GM18951 (cell line): ENCODE data around the gene SYT2.
"Not testable (repeated sequence)": the region's sequence is repeated elsewhere in the genome, so short reads cannot be mapped to it uniquely, and the experiment has no call there.

ENCODE experiments used
- POLR2A ChIP-seq: IDR thresholded peaks from 4 replicates; pipeline ENCODE4 v1.6.1; 2011; ENCODE audit warnings: mild to moderate bottlenecking; ENCODE audit not compliant: insufficient read length, insufficient read depth; ENCODE audit errors: extremely low read depth
- in situ Hi-C: fragments of 300-500 bp; cut with MboI; formaldehyde crosslinking; loops from one replicate; pipeline ENCODE4 v1.12.0; 2022; ENCODE audit warnings: low sequenced_read_pairs, mixed read lengths, inconsistent platforms; ENCODE audit not compliant: unreplicated experiment

Gene SYT2

DNA sequence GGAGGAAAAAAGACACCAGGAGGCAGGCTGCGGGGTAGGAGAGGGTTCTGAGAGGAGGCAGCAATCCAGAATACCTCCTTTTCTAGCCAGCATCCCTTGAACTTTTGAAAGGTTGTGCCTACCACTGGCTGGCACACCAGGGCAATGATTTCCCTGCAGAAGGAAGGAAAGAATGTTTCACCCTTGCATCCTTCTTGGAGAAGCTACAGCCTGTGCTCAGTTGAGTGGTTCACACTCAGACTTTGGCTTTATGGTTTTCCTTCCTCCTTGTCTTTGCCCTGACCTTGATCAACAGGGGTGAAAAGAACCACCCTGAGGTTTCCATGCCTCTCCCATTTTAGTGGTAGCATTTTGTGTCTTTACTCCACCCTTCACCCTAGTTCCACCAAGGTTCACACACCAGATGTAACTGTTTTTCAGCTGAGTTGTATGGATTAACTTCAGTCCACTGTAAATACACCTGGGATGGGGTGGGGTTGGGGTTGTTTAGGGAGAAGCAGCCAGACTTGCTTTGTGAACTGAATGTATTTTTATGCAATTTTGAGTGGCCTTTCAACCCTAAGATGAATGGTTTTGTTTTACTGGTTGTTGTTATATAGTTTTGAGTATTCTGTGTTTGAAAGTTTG, 122.3 kb downstream of the SYT2 start:
- in situ Hi-C loops: no loop called here
- TF ChIP-seq POLR2A: no peak

DNA sequence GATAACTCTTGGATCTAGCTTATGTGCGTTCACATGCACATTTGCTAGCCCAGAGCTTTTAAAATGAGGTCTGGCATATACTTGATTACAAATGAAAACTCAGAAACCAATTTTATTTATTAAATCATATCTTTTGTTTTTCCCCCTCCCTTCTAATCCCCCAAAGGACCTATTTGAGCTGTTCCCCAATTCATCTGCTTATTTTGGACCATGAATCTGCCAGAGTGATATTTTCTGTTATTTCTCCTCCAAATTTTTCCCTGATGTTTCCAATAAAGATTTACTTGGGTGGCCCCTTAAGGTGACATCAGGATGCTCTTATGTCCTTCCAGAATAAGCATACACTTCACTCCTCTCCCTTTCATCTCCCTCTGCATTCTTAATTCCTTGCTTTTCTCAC, 123.4 kb downstream of the SYT2 start:
- in situ Hi-C loops: no loop called here

DNA sequence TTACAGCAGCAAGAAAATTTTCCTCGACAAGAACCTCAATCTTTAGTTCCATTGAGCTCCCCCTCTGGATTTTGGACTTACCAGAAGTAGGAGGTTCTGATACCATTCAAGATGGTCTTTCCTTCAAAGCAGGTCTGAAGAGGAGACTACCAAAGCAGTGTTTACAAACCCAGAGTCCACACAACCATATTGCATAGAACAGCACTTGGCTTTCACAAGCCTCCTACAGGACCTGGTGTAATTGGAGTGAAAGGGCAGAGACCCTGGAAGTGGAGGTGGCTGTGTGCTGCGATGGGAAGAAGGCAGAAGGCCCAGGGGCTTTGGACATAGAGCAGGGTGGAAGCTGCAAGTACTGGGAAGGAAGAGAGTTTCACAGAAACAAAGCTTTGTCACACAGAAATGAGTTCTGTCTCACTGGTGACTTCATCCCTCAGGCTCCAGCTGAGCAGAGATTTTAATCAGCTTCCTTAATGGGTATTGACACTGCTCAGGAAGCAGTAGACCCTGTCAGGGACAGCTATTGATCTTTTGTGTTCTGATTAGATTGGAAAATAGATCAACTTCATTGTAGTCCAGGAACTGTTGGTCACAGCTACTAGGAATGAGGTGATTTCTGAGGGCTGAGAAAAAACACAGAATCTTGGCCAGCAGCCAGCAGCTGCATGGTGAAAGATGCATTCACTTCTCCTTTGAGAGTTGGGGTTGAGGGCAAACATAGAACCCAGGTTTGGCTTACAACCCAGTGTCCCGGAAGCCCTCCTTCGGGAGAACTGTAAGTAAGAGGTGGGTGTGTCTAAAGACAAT, 124.0 kb downstream of the SYT2 start:
- no peak for TF ChIP-seq POLR2A
- in situ Hi-C loops: no loop called here

More for the DNA sequence above, 123.4 kb downstream of the SYT2 start:
- no peak for TF ChIP-seq POLR2A

DNA sequence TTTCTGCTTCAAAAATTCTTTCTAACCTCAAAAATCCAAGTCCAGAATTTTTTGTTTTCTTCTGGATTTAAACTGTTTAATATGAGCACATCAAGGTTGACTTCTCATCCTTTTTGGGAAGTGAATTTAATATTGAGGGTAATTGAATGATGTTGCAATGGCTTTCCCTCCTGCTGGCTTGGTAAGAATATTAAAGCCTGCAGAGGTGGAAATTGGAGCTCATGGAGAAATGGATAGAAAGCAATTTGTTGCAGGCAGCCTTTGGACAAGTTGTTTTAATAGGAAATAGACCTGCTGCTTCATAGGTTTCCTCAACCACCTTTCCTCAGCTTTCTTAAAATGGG, 124.7 kb downstream of the SYT2 start:
- in situ Hi-C loops: no loop called here
- no peak for TF ChIP-seq POLR2A

DNA sequence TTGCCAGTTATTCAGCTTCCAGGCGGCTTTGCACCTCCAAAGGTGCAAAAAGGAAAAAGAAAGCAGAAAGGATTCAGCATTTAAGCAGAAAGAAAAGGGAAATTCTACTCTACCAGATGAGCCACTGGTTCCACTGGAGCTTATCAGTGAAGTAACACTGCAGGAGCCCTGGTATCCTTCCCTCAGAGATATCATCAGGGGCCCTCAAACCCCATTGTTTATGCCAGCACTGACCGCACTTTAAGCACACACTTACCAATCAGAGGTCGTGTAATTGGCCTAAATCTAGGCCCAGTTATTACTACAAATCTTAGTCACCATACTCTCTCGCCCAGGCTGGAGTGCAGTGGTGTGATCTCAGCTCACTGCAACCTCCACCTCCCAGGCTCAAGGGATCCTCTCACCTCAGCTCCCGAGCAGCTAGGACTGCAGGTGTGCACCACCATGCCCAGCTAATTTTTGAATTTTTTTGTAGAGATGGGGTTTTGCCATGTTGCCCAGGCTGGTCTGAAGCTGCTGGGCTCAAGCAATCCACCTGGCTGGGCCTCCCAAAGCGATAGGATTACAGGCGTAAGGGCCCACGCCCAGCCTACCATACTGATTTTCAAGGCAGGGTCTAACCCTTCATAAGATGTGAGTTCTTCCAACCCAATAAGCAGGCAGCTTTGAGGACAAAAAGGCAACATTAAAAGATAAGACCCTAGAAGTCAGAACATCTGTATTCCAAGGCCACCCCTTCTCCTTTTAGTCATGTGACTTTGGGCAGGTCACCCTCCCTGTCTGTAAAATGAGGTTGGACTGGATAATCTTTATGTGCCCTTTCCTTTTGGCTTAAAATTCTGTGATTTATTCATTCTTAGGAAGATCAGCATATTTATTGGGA, 125.3 kb downstream of the SYT2 start:
- TF ChIP-seq POLR2A: no peak
- in situ Hi-C loops: no loop called here

DNA sequence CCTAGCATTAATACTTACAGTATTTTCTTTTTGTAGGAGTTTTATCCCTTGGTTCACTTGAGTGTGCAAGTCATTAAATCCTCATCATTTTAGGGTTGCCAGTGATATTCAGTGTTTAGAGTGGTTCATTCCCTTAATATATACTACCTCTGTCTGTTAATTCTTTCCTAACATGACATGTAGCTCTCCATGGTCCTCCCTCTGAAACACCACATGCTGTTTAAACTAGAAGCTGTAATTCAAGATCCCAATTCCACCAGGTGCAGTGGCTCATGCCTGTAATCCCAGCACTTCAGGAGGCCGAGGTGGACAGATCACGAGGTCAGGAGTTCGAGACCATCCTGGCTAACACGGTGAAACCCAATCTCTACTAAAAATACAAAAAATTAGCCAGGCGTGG, 127.9 kb downstream of the SYT2 start:
- in situ Hi-C loops: not testable (repeated sequence)

DNA sequence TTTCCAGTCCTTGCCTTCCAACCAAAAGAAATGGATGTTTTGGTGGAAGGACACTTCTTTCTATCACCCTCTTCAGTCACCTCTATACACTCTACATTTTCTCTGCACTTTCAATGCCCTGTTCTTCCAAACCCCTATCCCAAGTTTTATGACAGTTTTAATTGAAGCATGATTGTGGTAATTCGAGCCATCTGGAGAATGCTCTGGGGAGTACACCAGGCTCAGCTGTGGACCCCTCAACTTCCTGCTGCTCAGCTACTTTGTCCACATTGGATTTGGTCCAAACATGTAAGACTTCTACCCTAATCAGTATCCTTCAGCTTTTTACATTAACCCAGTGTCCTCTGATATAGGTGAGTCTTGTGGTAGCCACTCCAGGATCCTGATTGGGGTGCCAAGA, 129.6 kb downstream of the SYT2 start:
- no peak for TF ChIP-seq POLR2A
- in situ Hi-C loops: no loop called here

DNA sequence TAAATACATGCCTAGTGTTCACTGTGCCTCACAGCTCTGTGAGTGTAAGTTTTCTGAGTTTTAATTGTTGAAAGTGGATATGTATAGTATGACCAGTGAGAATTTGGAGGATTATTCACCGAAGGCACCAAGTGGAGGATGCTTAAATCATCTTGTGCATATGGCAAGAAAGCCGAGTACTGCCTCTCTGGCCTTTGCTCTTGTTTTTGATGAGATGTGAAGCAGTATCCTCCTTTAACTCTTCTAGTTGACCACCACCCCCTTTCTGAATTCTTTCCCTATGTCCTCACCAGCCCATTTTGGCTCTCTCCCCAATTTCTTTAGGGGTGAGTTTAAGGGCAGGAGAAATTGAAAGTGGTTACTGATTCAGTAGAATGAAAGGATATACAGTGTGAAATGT, 130.4 kb downstream of the SYT2 start:
- no peak for TF ChIP-seq POLR2A
- in situ Hi-C loops: no loop called here

DNA sequence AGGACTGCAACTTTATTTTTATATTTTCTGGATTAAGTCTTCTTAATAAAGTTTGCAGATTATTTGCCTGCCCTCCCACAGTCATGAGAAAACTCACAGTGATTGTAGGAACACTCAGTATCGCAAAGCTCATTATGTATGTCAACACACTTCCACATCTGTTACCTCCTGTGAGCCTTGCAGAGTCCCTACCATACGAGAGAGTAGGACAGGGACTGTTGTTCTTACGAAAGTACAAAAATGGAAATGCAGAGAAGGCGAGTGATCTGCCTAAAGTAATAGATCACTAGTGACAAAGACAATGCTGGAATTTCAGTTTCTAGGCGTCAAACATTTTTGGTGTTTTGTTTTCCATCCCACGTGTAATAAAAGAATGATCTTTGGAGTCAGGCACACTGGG, 131.7 kb downstream of the SYT2 start:
- in situ Hi-C loops: no loop called here
- no peak for TF ChIP-seq POLR2A

DNA sequence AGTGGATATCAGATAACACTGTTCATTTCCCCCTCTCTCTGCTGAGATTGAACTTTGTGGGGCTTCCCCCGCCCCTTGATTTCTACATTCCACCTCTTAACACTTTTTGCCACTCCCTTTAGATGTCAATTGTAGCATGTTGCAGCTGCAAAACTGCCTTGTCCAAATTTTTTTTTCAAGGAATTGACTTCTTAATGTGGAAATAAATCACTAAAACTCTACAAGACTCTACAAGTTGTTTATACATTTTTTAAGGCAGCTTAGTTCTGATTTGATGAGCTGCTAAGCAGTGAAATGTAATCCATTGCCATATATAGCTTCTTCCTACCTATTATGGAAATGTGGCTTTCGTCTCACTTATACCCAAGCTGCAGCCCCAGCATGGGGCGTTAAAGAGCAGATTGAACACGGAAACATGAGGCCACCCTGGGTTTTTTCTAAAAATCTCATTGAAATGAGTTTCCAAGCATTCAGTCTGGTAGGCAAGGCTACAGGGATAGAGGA, 132.2 kb downstream of the SYT2 start:
- in situ Hi-C loops: no loop called here

DNA sequence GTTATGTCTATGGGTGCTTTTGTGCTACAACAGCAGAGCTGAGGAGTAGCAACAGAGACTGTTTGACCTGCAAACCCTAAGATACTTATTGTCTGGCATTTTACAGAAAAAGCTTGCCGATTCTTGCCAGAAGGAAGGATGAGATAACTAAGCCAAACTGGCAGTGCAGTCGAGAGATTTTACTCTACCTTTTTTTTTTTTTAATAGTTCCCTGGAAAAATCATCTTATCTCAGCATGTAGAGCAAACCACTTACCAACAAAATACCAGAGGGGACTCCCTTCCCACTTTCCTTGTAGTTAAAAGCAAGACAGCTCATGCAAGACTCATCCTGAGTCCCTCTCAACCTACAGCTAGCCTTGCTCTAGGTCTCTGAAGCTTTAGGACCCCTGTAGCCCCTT, 132.9 kb downstream of the SYT2 start:
- no peak for TF ChIP-seq POLR2A
- in situ Hi-C loops: no loop called here

More for the DNA sequence above, 132.2 kb downstream of the SYT2 start:
- TF ChIP-seq POLR2A: no peak

DNA sequence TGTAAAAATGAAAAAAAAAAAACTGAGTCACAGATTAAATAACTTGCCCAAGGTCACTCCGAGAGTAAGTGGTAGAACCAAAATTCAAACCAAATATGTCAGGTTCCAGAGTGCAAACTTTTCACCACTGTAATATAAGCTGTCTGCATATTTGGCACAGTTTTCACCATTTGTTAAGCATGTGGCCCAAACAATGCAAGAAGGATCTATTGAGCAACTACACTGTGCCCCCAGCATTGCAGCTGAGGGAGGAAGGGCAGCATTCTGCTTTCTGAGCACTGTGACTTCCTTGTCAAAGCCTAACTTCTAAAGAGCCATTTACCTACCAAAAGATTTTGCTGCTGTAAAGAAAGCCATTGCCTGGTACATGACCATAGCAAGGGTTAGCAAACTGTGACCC, 133.4 kb downstream of the SYT2 start:
- in situ Hi-C loops: no loop called here
- no peak for TF ChIP-seq POLR2A

DNA sequence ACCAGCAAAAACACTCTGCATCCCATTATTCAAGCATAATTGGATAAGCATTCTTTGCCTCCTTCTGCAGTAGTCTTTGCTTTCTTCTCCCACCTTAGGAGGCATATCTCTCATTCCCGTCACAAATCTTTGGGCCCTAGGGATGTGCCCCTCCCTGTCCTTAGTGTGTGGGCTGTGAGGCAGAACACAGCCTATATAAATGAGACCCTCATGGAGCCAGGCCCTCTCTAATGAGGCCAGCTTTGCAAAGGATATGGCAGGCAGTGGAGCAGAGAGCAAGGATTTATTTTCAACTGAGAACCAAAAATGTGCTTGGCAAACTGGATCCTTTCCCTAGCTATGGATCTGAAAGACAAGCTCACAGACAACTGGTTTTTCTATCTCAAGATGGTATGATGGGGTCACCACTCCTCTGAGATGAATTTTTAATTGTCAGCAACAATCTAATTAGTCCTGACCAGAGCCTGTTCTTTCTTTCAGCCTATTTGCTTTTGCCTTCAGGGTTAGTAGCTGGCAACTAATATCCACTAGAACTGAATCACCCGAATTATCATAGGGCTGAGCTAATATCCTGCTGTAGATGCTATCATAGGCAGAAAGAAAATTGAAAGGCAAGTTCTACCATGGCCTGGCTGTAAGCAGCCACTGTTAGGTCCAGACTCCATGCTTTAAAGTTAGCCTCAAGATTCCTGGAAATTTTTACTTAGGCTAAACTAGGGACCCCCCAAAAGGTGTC, 134.2 kb downstream of the SYT2 start:
- in situ Hi-C loops: no loop called here
- no peak for TF ChIP-seq POLR2A
